GM13977 (cell line): ENCODE measurements around the gene CNIH3.

Source experiments
- DNase-seq: peaks from one replicate; pipeline ENCODE4 v3.0.0; 2012; ENCODE audit warnings: low spot score
- in situ Hi-C: fragments of 300-500 bp; cut with MboI; formaldehyde crosslinking; loops from one replicate; pipeline ENCODE4 v1.12.0; 2022; ENCODE audit warnings: low sequenced_read_pairs, low pct_unique_long_range_greater_than_20kb, mixed read lengths, inconsistent platforms; ENCODE audit not compliant: unreplicated experiment
- TF ChIP-seq, protein P1 (sequence below): IDR thresholded peaks from 2 replicates; pipeline ENCODE4 v1.5.1; 2012; ENCODE audit warnings: mild to moderate bottlenecking, control low read depth; ENCODE audit not compliant: insufficient read depth; ENCODE audit errors: extremely low read depth, missing control alignments

CNIH3 gene

DNA sequence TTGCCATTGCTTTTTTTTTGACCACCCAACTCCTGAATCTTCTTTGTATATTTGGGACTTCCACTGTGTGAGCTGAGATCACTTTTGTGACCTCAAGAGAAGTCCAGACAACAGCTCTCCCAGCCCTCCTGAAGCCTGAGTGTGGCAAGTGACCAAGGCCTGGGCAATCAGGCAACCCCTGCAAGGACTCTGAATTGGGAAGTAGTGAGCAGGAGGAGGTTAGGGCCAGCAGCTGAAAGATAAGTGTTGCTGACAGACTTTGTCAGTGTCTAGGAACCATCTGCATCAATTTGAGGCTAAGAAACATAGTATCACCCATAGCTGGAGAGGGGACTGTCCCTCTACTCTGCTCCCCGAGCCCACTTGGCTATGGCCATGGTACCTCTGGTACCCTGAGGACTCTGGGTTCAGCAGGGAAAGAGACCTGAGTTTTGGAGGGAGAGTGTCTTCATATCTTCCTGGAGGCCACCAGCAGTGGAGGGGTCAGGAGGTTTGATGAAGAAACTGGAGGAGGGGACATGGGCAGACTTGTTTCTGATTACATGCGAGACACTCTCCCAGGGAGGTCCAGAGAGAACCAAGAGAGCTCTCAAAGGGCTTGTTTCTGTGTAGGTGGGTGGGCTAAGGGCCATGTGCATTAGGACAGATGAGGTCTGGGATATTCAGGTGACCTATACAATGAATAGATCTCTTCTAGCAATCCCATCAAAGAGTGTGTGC is 166.3 kb downstream of the CNIH3 start:
- TF ChIP-seq, protein P1, sequence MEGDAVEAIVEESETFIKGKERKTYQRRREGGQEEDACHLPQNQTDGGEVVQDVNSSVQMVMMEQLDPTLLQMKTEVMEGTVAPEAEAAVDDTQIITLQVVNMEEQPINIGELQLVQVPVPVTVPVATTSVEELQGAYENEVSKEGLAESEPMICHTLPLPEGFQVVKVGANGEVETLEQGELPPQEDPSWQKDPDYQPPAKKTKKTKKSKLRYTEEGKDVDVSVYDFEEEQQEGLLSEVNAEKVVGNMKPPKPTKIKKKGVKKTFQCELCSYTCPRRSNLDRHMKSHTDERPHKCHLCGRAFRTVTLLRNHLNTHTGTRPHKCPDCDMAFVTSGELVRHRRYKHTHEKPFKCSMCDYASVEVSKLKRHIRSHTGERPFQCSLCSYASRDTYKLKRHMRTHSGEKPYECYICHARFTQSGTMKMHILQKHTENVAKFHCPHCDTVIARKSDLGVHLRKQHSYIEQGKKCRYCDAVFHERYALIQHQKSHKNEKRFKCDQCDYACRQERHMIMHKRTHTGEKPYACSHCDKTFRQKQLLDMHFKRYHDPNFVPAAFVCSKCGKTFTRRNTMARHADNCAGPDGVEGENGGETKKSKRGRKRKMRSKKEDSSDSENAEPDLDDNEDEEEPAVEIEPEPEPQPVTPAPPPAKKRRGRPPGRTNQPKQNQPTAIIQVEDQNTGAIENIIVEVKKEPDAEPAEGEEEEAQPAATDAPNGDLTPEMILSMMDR: no peak
- no peak for DNase-seq
- in situ Hi-C loops: no loop called here

DNA sequence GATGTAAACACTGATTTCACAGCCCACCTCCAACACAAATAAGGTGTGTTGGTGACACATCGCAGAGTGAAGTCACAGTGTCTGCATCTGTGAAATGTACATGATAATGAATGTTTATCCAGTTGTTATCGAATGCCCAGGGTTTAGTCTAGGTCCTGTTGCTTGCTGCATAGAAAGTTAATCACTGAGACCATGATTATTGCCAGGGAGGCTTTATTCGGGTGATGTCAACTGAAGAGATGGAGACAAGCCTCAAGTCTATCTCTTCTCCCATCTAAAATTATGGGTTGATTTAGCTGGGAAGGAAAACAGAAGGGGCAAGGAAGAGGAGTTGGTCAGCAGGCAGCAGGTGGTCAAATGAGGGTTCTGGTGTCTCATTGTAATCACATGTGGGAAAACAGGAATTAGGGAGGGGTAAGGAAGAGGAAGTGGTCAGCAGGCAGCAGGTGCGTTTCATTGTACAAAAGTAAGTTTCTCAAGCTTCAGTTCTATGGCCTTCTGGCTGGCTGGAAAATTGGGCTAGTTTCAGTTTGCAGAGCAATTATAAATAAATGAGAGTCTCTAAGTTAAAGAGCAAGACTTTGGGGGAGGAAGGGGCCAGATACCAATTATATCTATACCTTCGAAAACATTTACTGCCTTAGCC is 167.0 kb downstream of the CNIH3 start:
- no peak for DNase-seq
- in situ Hi-C loops: no loop called here

DNA sequence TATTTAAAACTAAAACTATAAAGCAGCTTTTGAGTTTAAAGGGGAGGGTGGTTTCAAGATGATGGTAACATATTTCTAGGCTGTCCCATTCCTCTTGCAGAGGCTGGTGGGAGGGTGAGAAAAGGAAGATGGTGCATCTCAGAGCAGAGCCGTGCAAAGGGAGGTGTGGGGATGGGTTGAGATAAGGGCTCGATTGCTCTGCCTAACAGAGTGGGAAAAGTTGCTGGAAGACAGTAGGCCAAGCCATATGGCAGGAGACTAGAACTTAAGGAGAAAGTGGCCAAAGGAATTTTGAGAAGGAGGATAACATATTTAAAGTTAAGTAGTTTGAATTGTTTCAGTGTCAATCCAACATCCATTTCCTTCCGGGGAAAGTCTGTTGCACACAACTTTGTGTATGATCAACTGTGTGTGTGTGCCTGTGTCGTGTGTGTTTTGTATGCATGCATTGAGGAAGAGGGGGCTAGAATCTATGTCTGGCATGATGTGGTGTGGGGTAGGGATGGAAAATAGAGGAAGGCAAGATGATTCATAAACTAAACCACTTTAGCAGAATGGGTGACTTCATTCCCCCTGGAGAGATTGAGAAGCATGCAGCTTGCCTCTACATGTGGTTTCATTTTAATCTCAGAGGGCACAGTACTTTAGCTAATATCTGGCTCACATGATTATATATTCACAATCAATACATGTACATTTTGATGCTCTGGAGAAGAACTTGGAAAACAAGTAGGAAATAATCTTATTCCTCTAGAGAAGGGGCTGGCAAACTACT is 168.3 kb downstream of the CNIH3 start:
- DNase-seq: no peak
- in situ Hi-C loops: no loop called here
- TF ChIP-seq, protein P1: no peak

More for the DNA sequence above, 167.0 kb downstream of the CNIH3 start:
- TF ChIP-seq, protein P1: no peak

DNA sequence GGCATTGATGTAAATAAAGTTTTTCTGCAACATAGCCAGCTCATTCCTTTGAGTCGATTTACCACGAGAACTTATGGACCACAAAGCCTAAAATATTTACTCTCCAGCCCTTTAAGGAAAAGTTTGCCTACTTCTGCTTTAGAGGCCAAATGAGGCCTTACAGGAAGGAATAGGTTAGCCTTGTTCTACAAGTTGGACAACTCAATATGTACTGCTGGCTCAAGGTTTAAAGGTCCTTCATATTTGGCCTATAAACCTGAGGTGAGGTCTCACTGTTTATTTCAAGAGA is 168.9 kb downstream of the CNIH3 start:
- TF ChIP-seq, protein P1: no peak
- no peak for DNase-seq
- in situ Hi-C loops: no loop called here

DNA sequence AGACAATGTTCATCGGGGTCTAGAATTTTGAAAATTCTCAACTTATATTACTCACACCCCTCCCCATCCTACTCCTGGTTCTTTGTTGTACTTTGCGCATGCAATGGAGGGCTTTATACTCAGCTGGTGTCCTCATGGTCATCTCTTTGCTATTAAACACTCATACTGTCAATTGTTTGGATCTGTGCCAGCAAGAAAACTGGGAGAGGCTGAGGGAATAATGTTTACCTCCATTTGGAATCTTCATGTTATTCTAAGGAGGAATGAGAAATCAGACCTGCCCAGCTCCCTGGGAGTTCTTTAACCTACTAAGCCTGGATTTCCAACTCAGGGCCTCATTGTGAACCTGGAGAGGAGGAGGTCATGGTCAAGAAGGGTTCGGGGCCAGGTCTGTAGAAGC is 169.5 kb downstream of the CNIH3 start:
- TF ChIP-seq, protein P1: no peak
- in situ Hi-C loops: no loop called here

DNA sequence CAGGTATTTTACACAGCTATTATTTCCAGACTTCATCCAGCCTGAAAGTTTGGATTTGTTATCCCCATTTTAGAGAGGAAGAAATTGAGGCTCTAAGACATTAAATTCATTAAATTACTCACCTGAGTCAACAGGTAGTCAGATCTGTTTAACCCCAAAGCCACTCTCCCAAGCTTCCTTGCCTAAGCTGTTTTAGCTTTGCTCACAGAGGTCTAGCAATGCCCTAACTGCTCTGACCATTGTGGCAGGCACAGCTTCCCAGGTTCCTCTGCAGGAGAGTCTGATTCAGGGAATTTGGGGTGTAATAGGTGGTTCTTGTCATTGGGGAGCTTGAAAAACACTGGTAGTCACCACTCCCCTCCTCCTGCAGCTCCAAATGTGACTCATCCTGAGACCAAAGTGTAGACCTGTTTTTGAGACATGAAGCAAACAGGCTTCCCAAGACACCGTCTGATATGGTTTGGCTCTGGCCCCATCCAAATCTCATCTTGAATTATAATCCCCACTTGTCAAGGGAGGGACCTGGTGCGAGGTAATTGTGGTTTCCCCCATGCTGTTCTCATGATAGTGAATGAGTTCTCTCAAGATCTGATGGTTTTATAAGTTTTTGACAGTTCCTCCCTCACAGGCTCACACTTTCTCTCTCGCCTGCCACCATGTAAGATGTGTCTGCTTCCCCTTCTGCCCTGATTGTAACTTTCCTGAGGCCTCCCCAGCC is 170.6 kb downstream of the CNIH3 start:
- TF ChIP-seq, protein P1: no peak
- DNase-seq: no peak
- in situ Hi-C loops: no loop called here

More for the DNA sequence above, 169.5 kb downstream of the CNIH3 start:
- DNase-seq: no peak
